Measurements from ENCODE around the gene TMEM100. TPM values are rescaled to one million over a fixed set of nuclear protein-coding genes. Genes with fewer than 3 reads are reported as not detected.

Gene TMEM100
- not detected for polyA plus RNA-seq (ENCODE audit: low read depth in 6 of 6)

- DNase-seq: no peak
- peak within 1 kb of the TSS in 1 of 8 donors; percentile 4 for H3K4me3 Mint-ChIP-seq
- H3K27ac Mint-ChIP-seq: peak within 1 kb of the TSS in 1 of 6 donors; percentile 11
- H3K4me1 Mint-ChIP-seq: peaks cover 4 to 9% (median 6%) of the 10 kb centered on the region in 3 donors
- H3K27me3 Mint-ChIP-seq: peaks cover 30 to 54% (median 39%) of the 10 kb centered on the region in 3 donors
- H3K9me3 Mint-ChIP-seq: no peaks in the 10 kb centered on the region
- ATAC-seq (ENCODE audit: low read depth in 2 of 2): no peak
- H3K36me3 Mint-ChIP-seq: no peaks in the 10 kb centered on the region
Measured at GRCh38 chr17:55722742-55723487, at the start of gene TMEM100. TSS of gene TMEM100 (minus strand) at chr17:55722864. CDS start at chr17:55721070, 1,794 bp downstream.

GRCh38 chr17:55772086-55772485, 49.4 kb upstream of the TMEM100 start:
- no peaks in the 10 kb centered on the region for H3K27me3 Mint-ChIP-seq
- H3K27ac Mint-ChIP-seq: peak overlapping the region in 1 of 6 donors; percentile 49
- ATAC-seq (ENCODE audit: low read depth in 2 of 2): no peak
- no peak for DNase-seq
- peaks cover 9 to 36% of the 10 kb centered on the region in 2 donors for H3K36me3 Mint-ChIP-seq
- no peak overlapping the region for H3K4me3 Mint-ChIP-seq
- no peaks in the 10 kb centered on the region for H3K9me3 Mint-ChIP-seq
- no peaks in the 10 kb centered on the region for H3K4me1 Mint-ChIP-seq

- H3K27me3 Mint-ChIP-seq: no peaks in the 10 kb centered on the region
- H3K4me3 Mint-ChIP-seq: no peak overlapping the region
- peaks cover 0 to 24% of the 10 kb centered on the region in 2 donors for H3K36me3 Mint-ChIP-seq
- peaks cover 0 to under 1% (median 0%) of the 10 kb centered on the region in 7 donors for H3K9me3 Mint-ChIP-seq
- ATAC-seq (ENCODE audit: low read depth in 2 of 2) (no peak), DNase-seq (no peak)
- H3K27ac Mint-ChIP-seq: no peak overlapping the region
- no peaks in the 10 kb centered on the region for H3K4me1 Mint-ChIP-seq
Measured at GRCh38 chr17:55770196-55770870, 47.7 kb upstream of the TMEM100 start.

GRCh38 chr17:55769625-55770000, 46.9 kb upstream of the TMEM100 start:
- Mint-ChIP-seq H3K4me1 (no peaks in the 10 kb centered on the region), H3K36me3 (peaks cover 0 to 20% of the 10 kb centered on the region in 2 donors), H3K9me3 (peaks cover 0 to 2% (median 0%) of the 10 kb centered on the region in 7 donors), H3K27me3 (no peaks in the 10 kb centered on the region), H3K4me3 (peak overlapping the region in 1 of 8 donors; percentile 22), H3K27ac (no peak overlapping the region)
- DNase-seq: no peak
- no peak for ATAC-seq (ENCODE audit: low read depth in 2 of 2)

- no peak overlapping the region for H3K27ac Mint-ChIP-seq
- H3K27me3 Mint-ChIP-seq: no peaks in the 10 kb centered on the region
- H3K4me1 Mint-ChIP-seq: peaks cover 2 to 4% (median 4%) of the 10 kb centered on the region in 3 donors
- peaks cover 0 to 17% of the 10 kb centered on the region in 2 donors for H3K36me3 Mint-ChIP-seq
- peaks cover 0 to 2% (median 0%) of the 10 kb centered on the region in 7 donors for H3K9me3 Mint-ChIP-seq
- DNase-seq (no peak), ATAC-seq (ENCODE audit: low read depth in 2 of 2) (no peak)
- H3K4me3 Mint-ChIP-seq: no peak overlapping the region
Measured at GRCh38 chr17:55768936-55769624, 46.4 kb upstream of the TMEM100 start.

- DNase-seq: no peak
- Mint-ChIP-seq H3K36me3 (peaks cover 0 to 5% of the 10 kb centered on the region in 2 donors), H3K4me3 (no peak overlapping the region), H3K27me3 (no peaks in the 10 kb centered on the region), H3K27ac (peak overlapping the region in 2 of 6 donors; percentile 7 to 18), H3K4me1 (peaks cover 6 to 15% (median 11%) of the 10 kb centered on the region in 3 donors), H3K9me3 (peaks cover 0 to 2% (median 0%) of the 10 kb centered on the region in 7 donors)
- ATAC-seq (ENCODE audit: low read depth in 2 of 2): no peak
Measured at GRCh38 chr17:55765472-55765871, 42.8 kb upstream of the TMEM100 start.

GRCh38 chr17:55764610-55765009, 41.9 kb upstream of the TMEM100 start:
- Mint-ChIP-seq H3K9me3 (peaks cover 0 to 2% (median 0%) of the 10 kb centered on the region in 7 donors), H3K4me1 (peaks cover 6 to 15% (median 11%) of the 10 kb centered on the region in 3 donors), H3K27ac (no peak overlapping the region), H3K4me3 (no peak overlapping the region), H3K27me3 (no peaks in the 10 kb centered on the region), H3K36me3 (peaks cover 0 to 5% of the 10 kb centered on the region in 2 donors)
- DNase-seq (no peak), ATAC-seq (ENCODE audit: low read depth in 2 of 2) (no peak)

- peaks cover 6 to 15% (median 11%) of the 10 kb centered on the region in 3 donors for H3K4me1 Mint-ChIP-seq
- no peaks in the 10 kb centered on the region for H3K27me3 Mint-ChIP-seq
- H3K9me3 Mint-ChIP-seq: peaks cover 0 to 2% (median 0%) of the 10 kb centered on the region in 7 donors
- ATAC-seq (ENCODE audit: low read depth in 2 of 2) (no peak), DNase-seq (no peak)
- H3K4me3 Mint-ChIP-seq: no peak overlapping the region
- peaks cover 0 to 5% of the 10 kb centered on the region in 2 donors for H3K36me3 Mint-ChIP-seq
- peak overlapping the region in 2 of 6 donors; percentile 9 to 35 for H3K27ac Mint-ChIP-seq
Measured at GRCh38 chr17:55763856-55764255, 41.2 kb upstream of the TMEM100 start.

- Mint-ChIP-seq H3K36me3 (no peaks in the 10 kb centered on the region), H3K27ac (peak overlapping the region in 1 of 6 donors; percentile 49), H3K4me1 (peaks cover 6 to 15% (median 11%) of the 10 kb centered on the region in 3 donors), H3K27me3 (no peaks in the 10 kb centered on the region), H3K9me3 (peaks cover 0 to 2% (median 0%) of the 10 kb centered on the region in 7 donors), H3K4me3 (no peak overlapping the region)
- no peak for ATAC-seq (ENCODE audit: low read depth in 2 of 2)
- no peak for DNase-seq
Measured at GRCh38 chr17:55762086-55762858, 39.6 kb upstream of the TMEM100 start.

GRCh38 chr17:55760643-55761355, 38.1 kb upstream of the TMEM100 start:
- no peaks in the 10 kb centered on the region for H3K27me3 Mint-ChIP-seq
- H3K4me1 Mint-ChIP-seq: peaks cover 6 to 15% (median 14%) of the 10 kb centered on the region in 3 donors
- no peaks in the 10 kb centered on the region for H3K36me3 Mint-ChIP-seq
- ATAC-seq (ENCODE audit: low read depth in 2 of 2) (no peak), DNase-seq (no peak)
- no peak overlapping the region for H3K27ac Mint-ChIP-seq
- peaks cover 0 to 2% (median 0%) of the 10 kb centered on the region in 7 donors for H3K9me3 Mint-ChIP-seq
- H3K4me3 Mint-ChIP-seq: no peak overlapping the region

GRCh38 chr17:55758171-55758570, 35.5 kb upstream of the TMEM100 start:
- H3K4me3 Mint-ChIP-seq: no peak overlapping the region
- no peak overlapping the region for H3K27ac Mint-ChIP-seq
- H3K4me1 Mint-ChIP-seq: peaks cover 0 to 7% (median 6%) of the 10 kb centered on the region in 3 donors
- no peak for DNase-seq
- no peaks in the 10 kb centered on the region for H3K36me3 Mint-ChIP-seq
- H3K27me3 Mint-ChIP-seq: no peaks in the 10 kb centered on the region
- no peaks in the 10 kb centered on the region for H3K9me3 Mint-ChIP-seq
- ATAC-seq (ENCODE audit: low read depth in 2 of 2): no peak

- peak overlapping the region in 1 of 6 donors; percentile 21 for H3K27ac Mint-ChIP-seq
- H3K4me3 Mint-ChIP-seq: no peak overlapping the region
Measured at GRCh38 chr17:55757659-55758058, 35.0 kb upstream of the TMEM100 start.

More at GRCh38 chr17:55757659-55758058, 35.0 kb upstream of the TMEM100 start:
- Mint-ChIP-seq H3K4me1 (peaks cover 0 to 11% (median 6%) of the 10 kb centered on the region in 3 donors), H3K9me3 (no peaks in the 10 kb centered on the region), H3K36me3 (no peaks in the 10 kb centered on the region), H3K27me3 (no peaks in the 10 kb centered on the region)
- no peak for DNase-seq
- ATAC-seq (ENCODE audit: low read depth in 2 of 2): no peak
